B cell (primary cell): ENCODE data around the gene TRH. TPM values are rescaled to one million over a fixed set of nuclear protein-coding genes. Genes with fewer than 3 reads are reported as not detected.

Experiments used
- ATAC-seq: fragments of 200-7000 bp; cut with Tn5 transposase; one replicate; pipeline ENCODE4 v1.10.0; 2021; ENCODE audit warnings: low read depth, mild to moderate bottlenecking, moderate number of reproducible peaks, moderate library complexity
- CTCF ChIA-PET: fragments of 350-600 bp; sonication (Branson Sonifier 250); formaldehyde crosslinking; loops from one replicate; lab custom pipeline; 2021; ENCODE audit warnings: antibody characterized with exemption, inconsistent platforms; lab: Charles Lee
- POLR2A ChIA-PET: fragments of 350-600 bp; sonication (Branson Sonifier 250); formaldehyde crosslinking; loops from one replicate; lab custom pipeline; 2021; ENCODE audit warnings: antibody characterized with exemption; lab: Charles Lee
- DNase-seq: peaks from one replicate; pipeline ENCODE4 v3.0.0; 2013
- H2AFZ ChIP-seq: 2 replicates; pipeline ENCODE4 v1.6.1; 2012; ENCODE audit warnings: mild to moderate bottlenecking, low read depth, low read length; ENCODE audit not compliant: insufficient read depth, poor library complexity, severe bottlenecking
- H3K27ac ChIP-seq, 2 donors: 1 replicate in 1 of 2; 2 replicates in 1 of 2; pipeline ENCODE4 v1.5.1; 2012 to 2013; ENCODE audit warnings: low read length in 2 of 2, mild to moderate bottlenecking in 2 of 2, moderate library complexity in 1 of 2
- H3K27me3 ChIP-seq, 4 experiments: fragments of 200-600 bp in 1 of 4; sonication (generic) in 1 of 4; replicated peaks in 1 of 4; 1 replicate in 2 of 4; 2 replicates in 2 of 4; pipeline versions ENCODE4 v1.6.1 to v1.7.0; 2013 to 2016; ENCODE audit warnings: low read length in 3 of 4, mild to moderate bottlenecking in 2 of 4, mixed read lengths in 1 of 4, moderate library complexity in 1 of 4; ENCODE audit not compliant: insufficient read depth in 4 of 4, control insufficient read depth in 3 of 4; ENCODE audit errors: control extremely low read depth in 1 of 4
- H3K36me3 ChIP-seq, 2 experiments: replicated peaks in 1 of 2; 1 replicate in 1 of 2; 2 replicates in 1 of 2; pipeline versions ENCODE4 v1.6.1 to v1.7.1; 2013; ENCODE audit warnings: low read length in 1 of 2; ENCODE audit not compliant: insufficient read depth in 2 of 2, control insufficient read depth in 1 of 2; ENCODE audit errors: control extremely low read depth in 1 of 2, extremely low read depth in 1 of 2
- H3K4me1 ChIP-seq, 2 donors: fragments of 200-600 bp in 1 of 2; sonication (generic) in 1 of 2; 1 replicate in 1 of 2; 2 replicates in 1 of 2; pipeline versions ENCODE4 v1.5.1 to v1.6.1; 2013 to 2017; ENCODE audit warnings: low read length in 2 of 2; ENCODE audit not compliant: control insufficient read depth in 2 of 2, insufficient read depth in 2 of 2
- H3K4me2 ChIP-seq: replicated peaks from 2 replicates; pipeline ENCODE3; 2012; ENCODE audit warnings: mild to moderate bottlenecking, low read depth, low read length; ENCODE audit not compliant: poor library complexity, severe bottlenecking
- H3K4me3 ChIP-seq, 5 experiments: fragments of 200-600 bp in 1 of 5; sonication (generic) in 1 of 5; 1 replicate in 3 of 5; 2 replicates in 2 of 5; pipeline versions ENCODE4 v1.5.1 to v1.7.0; 2011 to 2016; ENCODE audit warnings: low read length in 4 of 5, mild to moderate bottlenecking in 4 of 5, low read depth in 2 of 5, control low read depth in 1 of 5, moderate library complexity in 1 of 5; ENCODE audit not compliant: insufficient read depth in 1 of 5; ENCODE audit errors: control extremely low read depth in 1 of 5, extremely low read depth in 1 of 5
- H3K79me2 ChIP-seq: fragments of 200-600 bp; sonication (generic); one replicate; pipeline ENCODE4 v1.6.0; 2016; ENCODE audit warnings: low read length; ENCODE audit not compliant: control insufficient read depth, insufficient read depth
- H3K9ac ChIP-seq: fragments of 200-600 bp; sonication (generic); 2 replicates; pipeline ENCODE4 v1.6.1; 2017; ENCODE audit warnings: mild to moderate bottlenecking, low read length, moderate library complexity
- H3K9me3 ChIP-seq, 3 donors: one replicate each; pipeline versions ENCODE4 v1.6.1 to v1.7.1; 2013; ENCODE audit warnings: low read length in 2 of 3; ENCODE audit not compliant: control insufficient read depth in 2 of 3, insufficient read depth in 1 of 3; ENCODE audit errors: control extremely low read depth in 1 of 3
- H4K20me1 ChIP-seq: 2 replicates; pipeline ENCODE4 v1.6.0; 2012; ENCODE audit warnings: mild to moderate bottlenecking, low read length; ENCODE audit not compliant: insufficient read depth, control insufficient read depth, poor library complexity, severe bottlenecking
- H3K27ac Mint-ChIP-seq: one replicate; pipeline ENCODE4 v1.8.0; 2021; ENCODE audit warnings: mixed read lengths
- H3K27me3 Mint-ChIP-seq: one replicate; pipeline ENCODE4 v1.8.0; 2021; ENCODE audit warnings: mixed read lengths
- H3K4me1 Mint-ChIP-seq: one replicate; pipeline ENCODE4 v1.8.0; 2021; ENCODE audit warnings: mixed read lengths
- H3K4me3 Mint-ChIP-seq: one replicate; pipeline ENCODE4 v1.8.0; 2021; ENCODE audit warnings: mixed read lengths
- H3K9me3 Mint-ChIP-seq: one replicate; pipeline ENCODE4 v1.8.0; 2022; ENCODE audit warnings: mixed read lengths; ENCODE audit not compliant: insufficient read depth
- EZH2 ChIP-seq: IDR thresholded peaks from 2 replicates; pipeline ENCODE4 v1.6.1; 2012; ENCODE audit warnings: borderline replicate concordance, low read depth, mild to moderate bottlenecking, moderate library complexity, low read length; ENCODE audit not compliant: insufficient read depth, poor library complexity, severe bottlenecking
- WGBS: methylation state at CpG from one replicate; pipeline ENCODE4 v1.1.5; 2013; ENCODE audit warnings: missing lambda C conversion rate; ENCODE audit not compliant: insufficient coverage; 5-methylcytosine and 5-hydroxymethylcytosine counted together
- intact Hi-C: fragments of 100-400 bp; cut with micrococcal nuclease; formaldehyde crosslinking; loops from one replicate; pipeline ENCODE4 v1.10.0; 2022
- polyA plus RNA-seq: library from polyadenylated mRNA; depleted of rRNA; stranded (reverse); fragments of >200 nt; gene quantifications from 2 replicates; pipeline ENCODE4 v1.2.3, GENCODE V29; 2012
- total RNA-seq, 2 donors: library from RNA; stranded (reverse); fragments of 120-200 nt in 1 of 2; gene quantifications; 1 replicate in 1 of 2; 2 replicates in 1 of 2; pipeline versions ENCODE4 v1.2.3 to v1.2.4, GENCODE V29; 2013 to 2022
- TF ChIP-seq, protein P1 (sequence below): fragments of 200-600 bp; IDR thresholded peaks from one replicate; pipeline ENCODE4 v1.8.0; 2022; ENCODE audit warnings: antibody characterized with exemption, mild to moderate bottlenecking

Gene TRH
- total and polyA plus RNA-seq, 2 donors (not counting 1 experiment from before 2014, with no cell fraction given): not detected

DNA sequence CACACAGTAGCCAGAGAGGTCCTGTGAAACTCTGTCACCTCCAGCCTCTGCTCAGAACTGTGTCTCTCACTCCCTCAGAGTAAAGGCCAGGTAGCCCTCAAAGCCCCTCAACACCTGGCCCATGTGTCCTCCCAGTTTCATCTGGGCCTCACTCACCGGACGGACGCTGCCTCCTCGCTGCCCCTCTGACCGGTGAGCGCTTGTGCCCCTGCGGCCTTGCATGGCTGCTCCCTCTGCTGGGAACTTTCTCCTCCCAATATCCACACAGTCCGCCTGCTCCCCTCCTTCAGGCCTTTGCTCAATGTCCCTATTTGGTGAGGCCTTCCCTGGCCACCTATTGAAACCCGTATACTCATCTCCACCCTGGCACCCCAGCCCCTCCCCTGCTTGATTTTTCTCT is 36.8 kb upstream of the TRH start:
- intact Hi-C loops: no loop called here

DNA sequence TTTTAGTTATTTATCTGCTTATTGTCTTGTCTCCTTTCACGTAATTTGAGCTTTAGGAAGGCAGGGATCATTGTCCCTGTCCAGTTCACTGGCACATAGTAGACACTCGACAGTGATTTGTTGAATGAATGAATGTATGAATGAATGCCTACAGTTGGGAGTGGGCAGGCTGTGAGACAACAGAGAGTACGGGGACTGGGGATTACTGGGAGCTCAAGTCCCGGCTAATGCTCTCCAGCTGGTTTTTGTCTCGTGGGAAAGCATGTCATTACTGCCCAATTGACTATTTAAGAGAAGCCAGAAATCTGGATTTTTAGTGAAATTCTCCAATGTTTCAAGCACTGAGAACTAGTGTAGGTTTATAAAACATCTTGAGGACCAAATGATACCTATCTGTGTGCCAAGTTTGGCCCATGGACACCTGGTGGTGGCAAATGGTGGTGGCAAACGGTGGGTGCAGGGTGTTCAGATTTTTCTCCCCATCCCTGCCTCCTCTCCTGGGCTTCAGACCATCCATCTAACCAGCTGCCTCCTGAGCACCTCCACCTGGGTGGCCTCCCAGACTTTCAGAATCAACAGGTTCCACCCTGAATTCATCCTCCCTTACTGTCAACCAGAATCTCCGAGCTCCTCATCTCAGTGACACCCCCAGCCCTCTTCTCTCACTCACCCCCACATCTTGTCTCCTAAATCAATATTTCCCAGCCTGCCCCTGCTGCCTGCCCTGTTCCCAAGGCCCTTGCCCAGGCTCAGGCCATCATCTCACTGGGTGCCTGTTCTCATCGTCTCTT is 36.2 kb upstream of the TRH start:
- no peaks in the 10 kb centered on the region for H3K79me2 ChIP-seq
- H3K4me3 ChIP-seq: no peak overlapping the region
- POLR2A ChIA-PET: no interaction called here
- TF ChIP-seq, protein P1, sequence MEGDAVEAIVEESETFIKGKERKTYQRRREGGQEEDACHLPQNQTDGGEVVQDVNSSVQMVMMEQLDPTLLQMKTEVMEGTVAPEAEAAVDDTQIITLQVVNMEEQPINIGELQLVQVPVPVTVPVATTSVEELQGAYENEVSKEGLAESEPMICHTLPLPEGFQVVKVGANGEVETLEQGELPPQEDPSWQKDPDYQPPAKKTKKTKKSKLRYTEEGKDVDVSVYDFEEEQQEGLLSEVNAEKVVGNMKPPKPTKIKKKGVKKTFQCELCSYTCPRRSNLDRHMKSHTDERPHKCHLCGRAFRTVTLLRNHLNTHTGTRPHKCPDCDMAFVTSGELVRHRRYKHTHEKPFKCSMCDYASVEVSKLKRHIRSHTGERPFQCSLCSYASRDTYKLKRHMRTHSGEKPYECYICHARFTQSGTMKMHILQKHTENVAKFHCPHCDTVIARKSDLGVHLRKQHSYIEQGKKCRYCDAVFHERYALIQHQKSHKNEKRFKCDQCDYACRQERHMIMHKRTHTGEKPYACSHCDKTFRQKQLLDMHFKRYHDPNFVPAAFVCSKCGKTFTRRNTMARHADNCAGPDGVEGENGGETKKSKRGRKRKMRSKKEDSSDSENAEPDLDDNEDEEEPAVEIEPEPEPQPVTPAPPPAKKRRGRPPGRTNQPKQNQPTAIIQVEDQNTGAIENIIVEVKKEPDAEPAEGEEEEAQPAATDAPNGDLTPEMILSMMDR: no peak
- no peak for TF ChIP-seq EZH2
- no peaks in the 10 kb centered on the region for H3K9me3 Mint-ChIP-seq
- H3K4me1 Mint-ChIP-seq: peaks cover 8% of the 10 kb centered on the region
- 93% methylated on average over 3 of the region's 8 CpGs for WGBS
- H4K20me1 ChIP-seq: no peaks in the 10 kb centered on the region
- CTCF ChIA-PET: interaction anchor here (0.5 to 1.0 kb wide), 2 partner anchors 288 to 310 kb away, joined by 3 to 4 read pairs; no protein-coding TSS in a partner anchor
- H3K27me3 ChIP-seq: peaks cover 0 to 5% (median 0%) of the 10 kb centered on the region in 4 experiments
- H3K9me3 ChIP-seq: peaks cover 0 to 3% (median 0%) of the 10 kb centered on the region in 3 donors
- no peak overlapping the region for H2AFZ ChIP-seq
- H3K27me3 Mint-ChIP-seq: peaks cover 11% of the 10 kb centered on the region
- H3K4me1 ChIP-seq: peaks cover 2 to 4% of the 10 kb centered on the region in 2 donors
- DNase-seq: no peak
- H3K9ac ChIP-seq: no peak overlapping the region
- no peak overlapping the region for H3K27ac Mint-ChIP-seq
- H3K27ac ChIP-seq: no peak overlapping the region
- no peaks in the 10 kb centered on the region for H3K36me3 ChIP-seq
- no peak for ATAC-seq
- H3K4me3 Mint-ChIP-seq: no peak overlapping the region
- intact Hi-C loops: no loop called here
- no peak overlapping the region for H3K4me2 ChIP-seq

More for the DNA sequence above, 36.8 kb upstream of the TRH start:
- DNase-seq (no peak), ATAC-seq (no peak)
- 100% methylated on average over 9 of the region's 9 CpGs for WGBS
- Mint-ChIP-seq H3K27me3 (peaks cover 11% of the 10 kb centered on the region), H3K4me3 (no peak overlapping the region), H3K9me3 (no peaks in the 10 kb centered on the region), H3K27ac (no peak overlapping the region), H3K4me1 (peaks cover 8% of the 10 kb centered on the region)
- H3K4me1 ChIP-seq: peaks cover 2 to 4% of the 10 kb centered on the region in 2 donors
- peaks cover 0 to 3% (median 0%) of the 10 kb centered on the region in 3 donors for H3K9me3 ChIP-seq
- H4K20me1 ChIP-seq: no peaks in the 10 kb centered on the region
- no peak overlapping the region for H3K9ac ChIP-seq
- no peak overlapping the region for H2AFZ ChIP-seq
- H3K27me3 ChIP-seq: peaks cover 0 to 5% (median 0%) of the 10 kb centered on the region in 4 experiments
- no peaks in the 10 kb centered on the region for H3K79me2 ChIP-seq
- H3K4me3 ChIP-seq: no peak overlapping the region
- no peak overlapping the region for H3K4me2 ChIP-seq
- H3K27ac ChIP-seq: no peak overlapping the region
- ChIA-PET CTCF (interaction anchor here (1.0 kb wide), 1 partner anchor 310 kb away, joined by 3 read pairs; no protein-coding TSS in a partner anchor), POLR2A (no interaction called here)
- TF ChIP-seq EZH2: no peak
- TF ChIP-seq, protein P1: no peak
- H3K36me3 ChIP-seq: no peaks in the 10 kb centered on the region
